Astrocyte (in vitro differentiated cells and primary cell): ENCODE results near the gene CSF1. TPM values are rescaled to one million over a fixed set of nuclear protein-coding genes. Genes with fewer than 3 reads are reported as not detected.

Source experiments
- DNase-seq: peaks from one replicate; pipeline ENCODE4 v3.0.0-alpha.2; 2010; ENCODE audit warnings: low read depth
- FAIRE-seq: peaks from 2 replicates; lab custom pipeline; 2011; peaks lifted over from hg19 to GRCh38; lab: Jason Lieb, UNC
- H2AFZ ChIP-seq: 2 replicates; pipeline ENCODE4 v1.6.0; 2012; ENCODE audit warnings: low read depth, low read length, inconsistent platforms
- H3K27ac ChIP-seq: 2 replicates; pipeline ENCODE4 v1.5.1; 2011; ENCODE audit warnings: low read depth, low read length, inconsistent platforms
- H3K27me3 ChIP-seq: 2 replicates; pipeline ENCODE4 v1.6.0; 2011; ENCODE audit warnings: low read length, inconsistent platforms; ENCODE audit not compliant: insufficient read depth
- H3K36me3 ChIP-seq: 2 replicates; pipeline ENCODE4 v1.5.1; 2011; ENCODE audit warnings: low read length, inconsistent platforms; ENCODE audit not compliant: insufficient read depth
- H3K4me1 ChIP-seq: 2 replicates; pipeline ENCODE4 v1.5.1; 2011; ENCODE audit warnings: low read length, inconsistent platforms; ENCODE audit not compliant: insufficient read depth
- H3K4me2 ChIP-seq: 2 replicates; pipeline ENCODE4 v1.6.0; 2012; ENCODE audit warnings: low read length, inconsistent platforms
- H3K4me3 ChIP-seq: 2 replicates; pipeline ENCODE4 v1.5.1; 2011; ENCODE audit warnings: low read depth, mild to moderate bottlenecking, low read length, inconsistent platforms; ENCODE audit not compliant: insufficient read depth
- H3K79me2 ChIP-seq: 2 replicates; pipeline ENCODE4 v1.6.0; 2012; ENCODE audit warnings: mild to moderate bottlenecking, low read length, inconsistent platforms; ENCODE audit not compliant: insufficient read depth
- H3K9ac ChIP-seq: 2 replicates; pipeline ENCODE4 v1.6.0; 2012; ENCODE audit warnings: mild to moderate bottlenecking, low read length, inconsistent platforms
- H3K9me3 ChIP-seq: 2 replicates; pipeline ENCODE4 v1.5.1; 2012; ENCODE audit warnings: low read depth, mild to moderate bottlenecking, low read length, inconsistent platforms; ENCODE audit not compliant: insufficient read depth
- H4K20me1 ChIP-seq: 2 replicates; pipeline ENCODE4 v1.6.0; 2012; ENCODE audit warnings: low read length, inconsistent platforms; ENCODE audit not compliant: insufficient read depth
- H3K27ac Mint-ChIP-seq: one replicate; pipeline ENCODE4 v1.8.0; 2021; ENCODE audit warnings: mild to moderate bottlenecking, mixed read lengths; ENCODE audit not compliant: unreplicated experiment
- H3K27me3 Mint-ChIP-seq: one replicate; pipeline ENCODE4 v1.8.0; 2021; ENCODE audit warnings: low read depth, mixed read lengths; ENCODE audit not compliant: unreplicated experiment
- H3K36me3 Mint-ChIP-seq: one replicate; pipeline ENCODE4 v1.8.0; 2021; ENCODE audit warnings: low read depth, mixed read lengths; ENCODE audit not compliant: unreplicated experiment
- H3K4me1 Mint-ChIP-seq: one replicate; pipeline ENCODE4 v1.8.0; 2021; ENCODE audit warnings: low read depth, mixed read lengths; ENCODE audit not compliant: unreplicated experiment
- H3K4me3 Mint-ChIP-seq: one replicate; pipeline ENCODE4 v1.8.0; 2021; ENCODE audit warnings: mild to moderate bottlenecking, moderate library complexity, mixed read lengths; ENCODE audit not compliant: unreplicated experiment
- H3K9me3 Mint-ChIP-seq: one replicate; pipeline ENCODE4 v1.8.0; 2021; ENCODE audit warnings: mild to moderate bottlenecking, mixed read lengths; ENCODE audit not compliant: unreplicated experiment
- CTCF ChIP-seq: IDR thresholded peaks from 2 replicates; pipeline ENCODE4 v1.5.1; 2011; ENCODE audit warnings: low read depth, mild to moderate bottlenecking, inconsistent platforms, low read length, moderate library complexity; ENCODE audit not compliant: insufficient read depth
- EZH2 ChIP-seq: IDR thresholded peaks from 2 replicates; pipeline ENCODE4 v1.6.1; 2012; ENCODE audit warnings: mild to moderate bottlenecking, low read length, inconsistent platforms; ENCODE audit not compliant: insufficient read depth
- total RNA-seq: library from RNA; stranded (reverse); gene quantifications from 2 replicates; pipeline ENCODE4 v1.2.1, GENCODE V29; 2021

The CSF1 gene
- total RNA-seq, 1 donor from 2014 or later, result 12.3 TPM

- DNase-seq (no peak), FAIRE-seq (no peak)
- H3K79me2 ChIP-seq, result no peaks in the 10 kb centered on the region
- Mint-ChIP-seq H3K4me3 (no peak overlapping the region), H3K9me3 (peaks cover 12% of the 10 kb centered on the region), H3K27ac (no peak overlapping the region), H3K36me3 (peaks cover 4% of the 10 kb centered on the region), H3K27me3 (no peaks in the 10 kb centered on the region), H3K4me1 (no peaks in the 10 kb centered on the region)
- H3K9me3 ChIP-seq, result no peaks in the 10 kb centered on the region
- H3K36me3 ChIP-seq, result no peaks in the 10 kb centered on the region
- H3K4me1 ChIP-seq, result no peaks in the 10 kb centered on the region
- H2AFZ ChIP-seq, result no peak overlapping the region
- H3K9ac ChIP-seq, result no peak overlapping the region
- no peaks in the 10 kb centered on the region for H3K27me3 ChIP-seq
- H3K27ac ChIP-seq, result no peak overlapping the region
- no peak overlapping the region for H3K4me3 ChIP-seq
- H4K20me1 ChIP-seq, result no peaks in the 10 kb centered on the region
- no peak overlapping the region for H3K4me2 ChIP-seq
- TF ChIP-seq CTCF, result no peak
- no peak for TF ChIP-seq EZH2
Observed at GRCh38 chr1:109866071-109866470, 44.6 kb upstream of the CSF1 start.

- Histone ChIP-seq H3K4me3 (no peak overlapping the region), H3K36me3 (no peaks in the 10 kb centered on the region), H3K4me1 (peaks cover 27% of the 10 kb centered on the region), H3K9ac (no peak overlapping the region), H3K27ac (no peak overlapping the region), H4K20me1 (no peaks in the 10 kb centered on the region), H2AFZ (peak overlapping the region; percentile 33), H3K9me3 (no peaks in the 10 kb centered on the region), H3K27me3 (no peaks in the 10 kb centered on the region), H3K79me2 (no peaks in the 10 kb centered on the region), H3K4me2 (peak overlapping the region; percentile 29)
- Mint-ChIP-seq H3K4me1 (peaks cover 24% of the 10 kb centered on the region), H3K36me3 (peaks cover 1% of the 10 kb centered on the region), H3K9me3 (peaks cover 3% of the 10 kb centered on the region), H3K27me3 (no peaks in the 10 kb centered on the region), H3K27ac (no peak overlapping the region), H3K4me3 (no peak overlapping the region)
- no peak for TF ChIP-seq CTCF
- no peak for TF ChIP-seq EZH2
- FAIRE-seq, result no peak
- peak; percentile 51 for DNase-seq
Observed at GRCh38 chr1:109873278-109874175, 37.1 kb upstream of the CSF1 start.

GRCh38 chr1:109874445-109874844 lies 36.2 kb upstream of the CSF1 start:
- FAIRE-seq (no peak), DNase-seq (no peak)
- Mint-ChIP-seq H3K27me3 (no peaks in the 10 kb centered on the region), H3K36me3 (no peaks in the 10 kb centered on the region), H3K4me1 (peaks cover 33% of the 10 kb centered on the region), H3K4me3 (no peak overlapping the region), H3K9me3 (peaks cover 3% of the 10 kb centered on the region), H3K27ac (no peak overlapping the region)
- H3K4me2 ChIP-seq, result no peak overlapping the region
- H4K20me1 ChIP-seq, result no peaks in the 10 kb centered on the region
- no peaks in the 10 kb centered on the region for H3K27me3 ChIP-seq
- H3K4me1 ChIP-seq, result peaks cover 27% of the 10 kb centered on the region
- H3K9me3 ChIP-seq, result no peaks in the 10 kb centered on the region
- TF ChIP-seq EZH2, result no peak
- TF ChIP-seq CTCF, result no peak
- no peak overlapping the region for H2AFZ ChIP-seq
- H3K79me2 ChIP-seq, result no peaks in the 10 kb centered on the region
- H3K36me3 ChIP-seq, result no peaks in the 10 kb centered on the region
- no peak overlapping the region for H3K9ac ChIP-seq
- no peak overlapping the region for H3K27ac ChIP-seq
- no peak overlapping the region for H3K4me3 ChIP-seq
